Stimulated activated CD4-positive, alpha-beta T cell treated with anti-CD3 and anti-CD28 coated beads, TNF-alpha, amount 100 ng/mL, for 24 hours (primary cell): ENCODE measurements around the gene SLC39A11.

Experiments used
- DNase-seq, 3 experiments: peaks; one replicate each; pipeline ENCODE4 v3.0.0-alpha.2; 2020; ENCODE audit warnings: low read depth in 3 of 3

The SLC39A11 gene

DNA sequence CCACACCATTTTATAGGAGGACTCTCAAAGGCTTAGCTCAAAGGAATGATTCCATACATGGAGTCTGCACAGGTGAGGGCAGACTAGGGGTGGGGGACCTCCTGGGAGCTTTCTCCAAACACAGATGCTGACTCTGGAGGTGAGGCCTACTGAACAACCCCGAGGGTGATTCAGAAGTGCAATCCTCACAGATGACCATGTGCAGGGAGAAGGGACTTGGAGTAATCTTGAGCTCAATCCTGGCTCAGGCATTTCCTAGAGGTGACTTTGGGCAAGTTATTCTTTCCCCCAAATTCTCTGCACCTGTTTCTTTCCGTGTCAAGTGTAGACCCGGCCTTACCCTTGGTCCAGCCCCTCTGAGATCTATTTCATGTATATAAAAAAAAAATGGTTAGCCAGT lies 401.5 kb downstream of the SLC39A11 start:
- DNase-seq = no peak

DNA sequence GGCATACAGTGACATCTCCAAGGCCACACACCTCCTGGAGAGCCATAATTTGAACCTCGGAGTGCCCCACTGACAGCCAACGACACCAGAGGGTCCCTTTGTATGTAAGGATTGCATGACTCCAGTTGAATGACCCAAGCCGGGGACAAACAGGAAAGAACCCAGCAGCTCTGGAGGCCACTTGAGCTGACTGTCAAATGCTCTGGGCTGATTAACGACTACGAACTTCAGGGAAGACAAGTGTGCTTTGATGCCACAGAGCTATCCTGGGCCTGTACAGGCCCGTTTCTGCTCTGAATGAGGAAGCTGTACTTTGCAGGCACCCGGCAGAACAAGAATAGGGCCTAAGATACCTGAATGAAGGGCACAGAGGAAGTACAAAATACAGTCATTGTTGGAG lies 404.6 kb downstream of the SLC39A11 start:
- DNase-seq = no peak

DNA sequence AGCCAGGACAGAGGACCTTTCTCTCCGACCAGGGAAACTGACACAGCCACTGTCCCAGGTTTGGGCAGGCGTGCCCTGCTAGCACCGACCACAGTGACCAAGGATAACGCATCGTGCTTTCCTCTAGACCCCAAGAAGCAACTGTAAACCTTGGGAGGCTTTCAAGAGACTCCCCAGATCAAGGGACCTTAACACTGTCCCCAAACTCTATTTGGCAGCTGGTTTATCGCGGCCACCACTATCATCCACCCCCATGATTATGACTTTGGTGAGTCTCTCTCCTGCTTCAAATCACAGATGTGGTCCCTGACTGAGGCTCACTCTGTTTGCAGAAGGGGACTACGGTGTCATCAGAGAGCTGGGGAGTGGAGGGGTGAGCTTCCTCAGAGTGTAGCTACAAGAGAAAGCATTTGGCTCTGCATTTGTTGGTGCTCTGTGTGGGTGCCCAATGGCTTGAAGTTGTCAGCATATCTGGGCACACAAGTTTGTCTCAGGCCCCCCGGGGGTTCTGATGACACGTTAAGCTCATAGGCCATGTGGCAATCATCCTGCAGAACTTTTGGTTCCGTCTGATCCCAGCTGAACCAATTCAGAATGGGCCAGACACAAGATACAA lies 408.0 kb downstream of the SLC39A11 start:
- no peak for DNase-seq

DNA sequence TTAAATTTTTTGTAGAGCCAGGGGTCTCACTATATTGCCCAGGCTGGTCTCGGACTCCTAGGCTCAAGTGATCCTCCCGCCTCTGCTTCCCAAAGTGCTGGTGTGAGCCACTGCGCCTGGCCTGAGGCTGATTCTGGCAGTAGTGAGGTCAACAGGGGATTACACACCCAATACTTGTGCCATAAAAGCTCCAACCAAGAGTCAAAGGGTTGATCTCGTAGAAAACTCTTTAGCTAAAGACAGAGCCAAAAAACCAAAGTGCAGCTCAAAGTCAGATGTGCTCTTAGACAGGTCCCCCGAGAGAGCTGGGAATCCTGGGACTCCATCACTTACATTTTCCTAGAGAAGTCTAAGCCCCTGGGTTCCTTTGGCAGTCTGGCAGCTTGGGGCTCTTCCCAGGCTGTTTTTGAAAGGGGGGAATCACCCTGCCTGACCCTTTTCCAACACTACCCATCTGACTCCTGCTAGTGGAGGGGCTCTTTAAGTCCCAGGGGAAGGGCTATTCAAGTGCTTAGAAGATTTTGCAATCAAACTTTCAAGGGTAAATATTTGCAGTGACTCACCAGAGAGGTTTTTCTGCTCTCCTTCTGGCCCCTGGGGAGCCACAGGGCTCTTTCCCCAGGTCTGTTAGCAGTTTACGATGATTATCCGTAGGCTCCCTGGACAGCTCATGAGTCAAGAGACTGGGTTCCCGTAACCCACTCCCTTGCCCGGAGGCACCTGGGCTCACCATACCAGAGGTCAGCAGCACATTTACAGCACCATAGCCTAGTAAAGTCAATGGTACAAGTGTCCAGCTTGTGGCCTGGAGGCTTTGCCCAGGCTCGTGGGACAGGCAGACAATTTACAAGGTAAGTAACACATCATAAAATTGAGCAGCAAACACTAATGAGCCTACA lies 408.7 kb downstream of the SLC39A11 start:
- no peak for DNase-seq

DNA sequence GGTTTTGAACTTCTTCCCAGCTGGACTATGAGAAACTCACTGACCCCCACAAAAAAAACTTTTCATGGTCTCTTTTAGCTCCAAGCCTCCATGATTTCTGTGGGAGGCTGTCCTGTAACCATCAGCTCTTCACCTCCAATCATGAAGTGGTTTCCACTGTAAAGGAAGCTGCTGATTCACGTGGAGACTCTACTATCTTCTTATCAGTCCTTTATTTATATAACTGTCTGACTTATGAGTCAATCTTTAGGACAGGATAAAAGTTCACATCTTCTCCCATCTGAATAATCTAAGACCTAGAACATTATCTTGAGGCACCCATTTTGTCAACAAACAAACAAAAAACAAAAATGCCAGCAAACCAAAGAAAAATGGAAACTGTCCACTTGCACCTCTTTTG lies 409.9 kb downstream of the SLC39A11 start:
- no peak for DNase-seq

DNA sequence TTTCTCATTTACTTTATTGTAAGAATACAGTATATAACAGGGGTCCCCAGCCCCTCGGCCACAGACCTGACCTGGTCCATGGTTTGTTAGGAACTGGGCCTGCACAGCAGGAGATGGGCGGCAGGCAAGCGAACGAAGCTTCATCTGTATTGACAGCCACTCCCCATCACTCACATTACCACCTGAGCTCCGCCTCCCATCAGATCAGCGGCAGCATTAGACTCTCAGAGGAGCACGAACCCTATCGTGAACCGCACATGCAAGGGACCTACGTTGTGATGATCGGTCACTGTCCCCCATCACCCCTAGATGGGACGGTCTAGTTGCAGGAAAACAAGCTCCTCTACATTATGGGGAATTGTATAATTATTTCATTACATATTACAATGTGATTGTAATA lies 410.6 kb downstream of the SLC39A11 start:
- no peak for DNase-seq

DNA sequence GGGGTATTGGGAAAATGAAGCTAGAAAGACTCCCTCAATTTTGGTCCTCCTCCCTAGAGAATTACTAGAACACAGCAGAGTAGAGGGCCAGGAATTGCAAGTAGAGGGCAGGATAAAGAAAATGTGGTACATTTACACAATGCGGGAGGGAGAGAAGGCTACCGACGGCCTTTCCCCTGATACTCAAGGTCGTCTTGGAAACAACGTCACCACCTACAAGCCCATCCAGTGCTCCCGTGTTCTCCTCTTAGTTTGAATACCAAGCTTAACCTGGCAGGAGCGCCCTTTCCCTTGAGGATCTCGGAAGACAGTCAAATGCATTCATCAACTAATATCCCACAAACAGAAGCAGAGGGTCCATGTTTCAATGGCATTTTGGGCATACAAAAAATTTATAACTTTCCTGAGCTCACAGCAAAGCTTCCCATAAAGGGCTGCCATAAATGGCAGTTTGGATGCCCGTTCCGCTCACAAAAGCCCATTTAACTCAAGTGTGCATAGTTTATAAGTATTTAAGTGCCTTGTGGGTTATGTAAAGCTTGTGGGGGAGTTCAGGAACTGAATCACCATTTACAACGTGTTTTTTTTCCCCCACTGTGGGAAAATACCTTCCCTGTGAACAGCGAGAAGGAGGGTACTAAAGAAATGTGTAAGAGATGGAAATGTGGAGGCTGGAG lies 414.6 kb downstream of the SLC39A11 start:
- DNase-seq = no peak

DNA sequence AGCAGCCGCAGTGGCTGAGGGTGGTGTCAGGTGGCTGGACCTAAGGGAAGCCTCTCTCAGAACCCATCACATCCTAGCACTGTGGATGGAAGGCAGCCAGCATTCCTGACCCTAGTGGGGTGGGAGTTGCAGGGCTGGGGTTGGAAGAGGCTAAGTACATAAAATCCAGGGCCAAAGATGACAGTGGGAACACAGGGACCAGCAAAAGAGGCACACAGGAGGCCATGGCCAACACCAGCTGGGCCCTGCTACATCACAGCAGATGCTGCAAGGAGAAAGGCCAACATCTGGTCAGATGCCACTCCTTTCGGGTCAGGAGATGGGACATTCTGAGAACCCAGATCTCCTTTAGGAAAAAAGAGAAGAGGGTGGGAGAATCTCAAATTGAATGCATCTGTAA lies 415.4 kb downstream of the SLC39A11 start:
- DNase-seq = no peak

DNA sequence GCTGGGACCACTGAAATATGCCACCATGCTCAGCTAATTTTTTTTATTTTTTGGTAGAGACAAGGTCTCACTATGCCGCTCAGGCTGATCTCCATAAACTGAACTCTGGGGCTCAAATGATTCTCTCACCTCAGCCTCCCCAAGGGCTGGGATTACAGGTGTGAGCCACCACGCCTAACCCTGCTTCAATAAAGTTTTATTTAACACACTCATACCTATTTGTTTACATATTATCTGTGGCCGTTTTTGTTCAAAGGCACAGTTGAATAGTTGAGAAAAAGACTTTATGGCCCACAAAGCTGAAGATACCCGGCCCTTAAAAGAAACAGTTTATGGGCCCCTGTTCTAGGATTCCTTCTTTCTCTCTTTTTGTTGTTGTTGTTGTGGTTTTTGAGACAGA lies 419.8 kb downstream of the SLC39A11 start:
- DNase-seq = no peak

DNA sequence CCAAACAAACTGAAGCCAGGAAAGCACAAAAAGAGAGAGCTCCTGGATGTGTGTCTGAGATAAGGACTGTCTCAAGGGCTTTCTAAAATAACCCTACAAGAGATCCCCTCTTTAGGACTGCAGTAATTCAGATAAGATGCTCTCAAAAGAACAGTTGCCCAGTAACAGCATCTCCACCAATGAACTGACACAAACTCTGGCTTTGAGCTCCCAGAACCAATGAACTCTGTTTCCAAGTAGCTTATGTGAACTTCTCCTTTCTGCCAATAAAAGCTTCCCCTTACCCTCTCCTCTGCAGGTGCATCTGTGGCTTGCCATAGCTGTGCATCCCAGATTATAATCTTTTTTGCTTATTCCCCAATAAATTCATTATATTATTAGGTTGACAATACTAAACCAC lies 421.5 kb downstream of the SLC39A11 start:
- no peak for DNase-seq

DNA sequence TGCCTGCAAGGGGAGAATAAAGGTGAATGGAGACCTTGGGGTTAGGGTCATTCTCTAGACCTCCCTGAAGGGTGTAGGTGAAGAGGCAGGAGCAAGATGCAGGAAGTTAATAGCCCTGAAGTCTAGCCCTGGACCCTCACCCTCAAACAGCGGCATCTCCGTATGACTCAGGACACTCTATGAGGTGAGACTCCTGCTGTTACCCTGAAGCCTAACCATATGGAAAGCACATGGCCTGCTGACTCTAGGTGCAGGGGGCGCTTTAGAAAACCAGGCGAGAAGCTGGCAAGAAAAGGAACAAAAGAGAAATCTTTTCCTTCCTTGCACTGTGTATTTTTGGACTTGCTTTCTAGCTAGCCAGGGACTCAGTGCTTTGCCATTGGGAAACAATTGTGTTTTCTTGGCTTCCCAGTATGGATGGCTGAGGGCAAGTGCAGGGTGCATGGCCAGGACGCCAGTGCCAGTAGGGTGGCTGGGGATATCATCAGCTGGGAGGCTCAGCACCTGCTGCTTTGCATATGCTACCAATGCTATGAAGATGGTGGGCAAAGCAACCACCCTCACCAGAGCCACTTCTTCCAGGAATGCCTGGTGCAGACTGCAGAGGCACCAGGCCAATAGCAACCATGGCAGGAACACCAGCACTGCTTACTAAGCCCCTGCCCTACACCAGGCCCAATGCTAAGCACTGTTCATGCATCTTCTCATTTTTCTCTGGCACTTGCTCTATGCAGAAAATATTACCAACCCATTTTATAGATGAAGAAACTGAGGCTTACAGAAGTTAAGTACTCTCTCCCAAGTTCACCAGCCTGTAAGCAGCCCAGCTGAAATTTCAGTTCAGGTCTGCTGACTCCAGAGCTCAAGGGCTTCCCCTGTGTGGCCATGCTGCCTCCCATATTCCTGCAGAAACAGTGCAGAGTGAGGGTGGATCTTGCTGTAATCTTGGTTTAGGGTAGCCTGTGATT lies 425.1 kb downstream of the SLC39A11 start:
- DNase-seq = no peak

DNA sequence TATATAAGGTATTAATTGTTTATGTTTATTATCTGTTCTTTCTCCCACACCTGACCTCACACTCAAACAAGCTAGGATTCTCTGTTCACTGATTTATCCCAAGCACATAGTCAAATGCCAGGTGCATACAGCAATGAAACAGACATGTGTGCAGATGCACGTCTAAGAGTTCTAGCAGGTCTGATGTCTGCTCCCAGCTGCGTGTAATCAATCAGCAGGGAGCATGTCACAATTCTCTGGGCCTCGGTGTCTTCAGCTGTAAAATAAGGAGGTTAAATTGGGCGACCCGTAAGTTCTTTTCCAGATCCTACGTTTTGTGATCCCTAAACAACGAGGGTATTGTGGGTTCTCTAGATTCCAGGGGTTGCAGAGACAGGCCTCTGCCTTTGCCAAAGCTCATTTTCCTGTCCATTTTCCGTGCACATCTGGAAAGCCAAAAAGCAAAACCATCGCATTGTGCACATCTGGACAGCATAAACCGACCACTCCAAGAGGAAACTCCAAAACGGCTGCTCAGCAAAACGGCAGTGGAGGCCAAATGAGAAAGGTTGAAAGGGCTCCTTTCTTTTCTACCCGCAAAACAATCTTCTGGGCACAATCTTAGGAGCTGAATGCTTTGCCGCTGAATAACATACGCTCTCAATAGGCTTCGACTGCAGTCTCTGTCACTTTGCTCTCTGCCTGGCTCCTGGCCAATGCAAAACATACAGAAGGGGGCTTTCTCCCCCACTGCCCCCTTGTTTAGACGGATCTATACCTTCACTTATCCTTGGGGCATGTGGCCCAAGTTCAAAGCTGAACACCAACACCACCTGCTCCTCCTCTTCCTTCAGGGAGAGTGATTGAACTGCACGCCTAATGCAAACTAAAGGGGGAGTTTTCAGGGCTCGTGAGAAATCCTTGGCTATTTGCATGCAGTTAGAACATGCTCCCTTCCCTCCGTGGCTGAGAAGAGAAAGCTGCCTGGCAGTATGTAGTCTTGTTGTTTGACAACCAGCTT lies 426.3 kb downstream of the SLC39A11 start:
- no peak for DNase-seq

DNA sequence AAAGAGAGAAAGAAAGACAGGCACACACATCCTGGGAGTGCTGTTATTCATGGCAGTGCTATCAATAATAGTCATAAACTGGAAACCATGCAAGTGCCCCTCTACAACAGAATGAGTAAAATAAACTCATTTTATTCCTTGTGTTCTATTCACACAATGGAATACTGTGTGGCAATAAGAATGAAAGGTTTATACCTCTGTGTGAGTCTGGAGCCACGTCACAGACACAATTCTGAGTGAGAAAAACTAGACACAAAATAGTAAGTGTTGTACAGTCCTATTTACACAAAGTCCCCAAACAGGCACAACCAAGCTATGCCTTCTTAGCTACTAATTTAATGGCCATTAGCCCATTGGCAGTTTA lies 429.7 kb downstream of the SLC39A11 start:
- DNase-seq = no peak

DNA sequence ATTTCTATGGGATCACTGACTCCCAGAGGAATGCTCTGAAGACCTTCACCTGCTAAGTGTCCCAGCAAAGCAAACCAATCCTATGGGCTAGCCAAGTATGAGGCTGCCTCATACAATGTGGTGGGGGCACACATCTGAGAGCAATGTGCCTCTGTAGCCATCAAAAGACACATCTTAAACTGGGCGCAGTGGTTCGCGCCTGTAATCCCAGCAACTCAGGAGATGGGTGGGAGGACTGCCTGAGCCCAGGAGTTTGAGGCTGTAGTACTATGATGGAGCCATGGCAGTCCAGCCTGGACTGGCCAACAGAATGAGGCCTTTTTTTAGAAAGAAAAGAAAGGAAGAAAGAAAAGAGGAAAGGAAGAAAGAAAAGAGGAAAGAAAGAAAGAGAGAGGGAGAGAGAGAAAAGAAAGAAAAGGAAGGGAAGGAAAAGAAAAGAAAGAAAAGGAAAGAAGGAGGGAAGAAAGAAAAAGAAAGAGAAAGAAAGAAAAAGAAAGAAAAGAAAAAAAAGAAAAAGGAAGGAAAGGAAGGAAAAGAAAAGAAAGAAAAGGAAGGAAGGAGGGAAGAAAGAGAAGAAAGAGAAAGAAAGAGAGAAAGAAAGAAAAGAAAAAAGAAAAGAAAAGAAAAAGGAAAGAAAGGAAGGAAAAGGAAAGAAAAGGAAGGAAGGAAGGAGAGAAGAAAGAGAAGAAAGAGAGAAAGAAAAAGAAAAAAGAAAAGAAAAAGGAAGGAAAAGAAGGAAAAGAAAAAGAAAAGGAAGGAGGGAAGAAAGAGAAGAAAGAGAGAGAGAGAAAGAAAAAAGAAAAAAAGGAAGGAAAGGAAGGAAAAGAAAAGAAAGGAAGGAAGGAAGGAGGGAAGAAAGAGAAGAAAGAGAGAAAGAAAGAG lies 430.3 kb downstream of the SLC39A11 start:
- DNase-seq = no peak

DNA sequence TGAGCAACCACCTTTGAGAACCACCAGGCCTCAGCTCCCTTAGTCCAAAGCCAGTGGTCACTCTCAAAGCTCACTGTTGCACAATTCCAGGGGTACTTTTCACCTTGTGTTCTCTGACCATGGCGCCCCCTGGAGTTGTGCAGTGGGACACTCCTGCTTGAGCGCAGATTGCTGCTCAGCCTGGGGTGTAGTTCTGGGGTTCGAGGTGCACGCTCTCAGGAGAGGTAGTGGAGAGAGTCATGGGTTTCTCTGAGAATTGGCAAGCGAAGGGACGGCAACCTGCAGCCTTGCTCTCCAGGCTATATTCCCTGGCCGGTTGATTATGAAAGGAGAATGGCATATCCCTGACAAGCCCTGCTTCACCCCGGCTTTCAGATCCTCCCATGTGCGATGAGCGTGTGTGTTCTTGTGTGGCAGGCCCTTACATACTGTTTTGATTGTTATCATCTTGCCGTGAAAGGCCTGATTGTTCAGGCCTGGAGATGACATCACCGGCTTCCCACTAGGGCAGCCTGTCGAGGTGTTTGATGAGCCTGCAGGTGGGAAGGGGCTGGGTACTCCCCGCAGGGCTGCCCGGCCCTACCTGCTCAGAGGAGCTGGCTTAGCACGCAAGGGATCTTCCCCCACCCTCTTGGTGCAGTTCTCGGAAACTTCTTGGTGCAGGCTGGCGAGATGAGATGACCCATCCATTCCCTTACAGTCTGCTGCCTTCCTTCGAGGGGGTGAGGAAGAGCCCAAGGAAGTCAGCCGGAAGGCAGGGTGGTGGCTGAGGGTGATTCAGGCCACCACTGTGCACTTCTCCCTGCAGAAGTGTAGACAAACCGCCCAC lies 431.2 kb downstream of the SLC39A11 start:
- DNase-seq = no peak

DNA sequence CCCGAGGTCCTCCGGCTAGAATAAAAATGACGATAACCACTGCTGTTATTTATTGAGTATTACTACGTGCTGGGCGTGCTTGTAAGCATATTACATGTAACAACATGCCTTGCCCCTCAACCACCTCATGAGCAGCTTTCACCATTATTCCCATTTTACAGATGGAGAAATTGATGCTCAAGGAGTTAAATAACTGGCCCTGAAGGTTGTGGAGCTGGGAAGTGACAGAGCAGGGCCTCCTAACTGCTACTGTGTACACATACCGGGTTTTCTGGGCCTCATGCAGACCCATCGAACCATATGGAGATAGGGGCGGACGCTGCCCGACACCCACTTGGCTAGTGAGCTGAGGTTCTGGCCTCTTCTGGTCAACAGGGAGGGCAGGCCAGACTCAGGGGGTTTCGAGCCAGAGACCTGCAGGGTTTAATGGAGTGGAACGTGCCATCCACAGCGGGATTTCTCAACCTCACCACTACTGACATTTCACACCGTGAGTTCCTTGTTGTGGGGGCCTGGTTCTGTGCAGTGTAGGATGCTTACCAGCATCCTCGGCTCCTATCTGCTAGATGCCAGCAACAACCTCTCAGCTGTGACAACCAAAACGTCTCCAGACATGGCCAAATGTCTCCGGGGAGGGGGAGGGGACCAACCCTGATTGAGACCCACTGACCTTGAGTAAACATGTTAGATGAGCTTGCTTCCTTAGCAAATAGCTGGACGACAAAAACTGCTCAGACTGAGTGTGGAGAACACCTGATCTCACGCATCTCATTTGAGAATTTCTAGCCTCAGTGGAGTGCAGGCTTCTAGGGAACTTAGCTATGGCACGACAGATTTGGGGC lies 432.0 kb downstream of the SLC39A11 start:
- no peak for DNase-seq

DNA sequence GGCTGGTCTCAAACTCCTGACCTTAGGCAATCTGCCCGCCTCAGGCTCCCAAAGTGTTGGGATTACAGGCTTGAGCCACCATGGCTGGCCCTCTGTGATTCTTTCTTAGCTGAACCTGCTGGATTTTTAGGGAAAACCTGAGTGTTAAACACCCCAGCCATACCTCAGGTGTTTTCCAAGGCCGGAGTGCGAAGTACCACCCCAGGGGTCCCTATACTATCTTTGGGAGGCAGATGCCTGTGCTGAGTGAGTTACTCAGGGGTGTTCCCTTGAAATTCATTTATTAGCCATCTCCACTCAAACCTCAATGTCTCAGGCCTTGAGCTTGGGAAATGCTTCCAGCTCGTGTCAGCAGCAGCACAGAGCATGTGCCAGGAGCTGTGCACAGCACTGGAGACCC lies 432.7 kb downstream of the SLC39A11 start:
- no peak for DNase-seq

DNA sequence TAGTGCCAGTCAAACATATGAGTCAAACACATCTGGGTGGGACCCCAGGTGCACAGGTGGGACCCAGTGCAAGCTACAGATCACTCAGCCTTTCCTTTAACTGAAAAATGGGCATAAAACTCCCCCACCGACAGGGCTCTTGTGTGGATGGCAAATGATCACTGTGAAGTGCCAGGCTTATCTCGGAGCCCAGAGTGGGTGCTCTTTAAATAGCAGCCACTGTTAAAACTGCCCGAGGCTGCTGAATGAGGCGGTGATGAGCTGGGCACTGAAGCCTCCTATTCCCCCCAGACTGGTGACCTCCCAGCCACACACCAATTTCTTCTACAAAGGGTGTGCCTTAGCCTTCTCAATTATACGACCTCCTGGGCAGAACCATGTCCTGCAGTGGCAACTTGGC lies 433.8 kb downstream of the SLC39A11 start:
- no peak for DNase-seq
